Measurements from ENCODE around the gene ZNF33B.

- TF ChIP-seq EP300 (IDR thresholded peaks at IDR 0.05) = no peak
- no peak for TF ChIP-seq CTCF (IDR thresholded peaks at IDR 0.05)
- TF ChIP-seq POLR2AphosphoS5 (IDR thresholded peaks at IDR 0.05) = no peak
Measured at GRCh38 chr10:42544945-42545344, 93.4 kb downstream of the ZNF33B start.

All from suprapubic skin (tissue), 4 donors.